Astrocyte (in vitro differentiated cells and primary cell): ENCODE results near the gene TCTA. TPM values are rescaled to one million over a fixed set of nuclear protein-coding genes. Genes with fewer than 3 reads are reported as not detected.
A peak's percentile ranks its signal among the peaks of the same experiment; 100 is the strongest.

Experiments used
- DNase-seq: peaks from one replicate; pipeline ENCODE4 v3.0.0-alpha.2; 2010; ENCODE audit warnings: low read depth
- FAIRE-seq: peaks from 2 replicates; lab custom pipeline; 2011; peaks lifted over from hg19 to GRCh38; lab: Jason Lieb, UNC
- H2AFZ ChIP-seq: 2 replicates; pipeline ENCODE4 v1.6.0; 2012; ENCODE audit warnings: low read depth, low read length, inconsistent platforms
- H3K27ac ChIP-seq: 2 replicates; pipeline ENCODE4 v1.5.1; 2011; ENCODE audit warnings: low read depth, low read length, inconsistent platforms
- H3K27me3 ChIP-seq: 2 replicates; pipeline ENCODE4 v1.6.0; 2011; ENCODE audit warnings: low read length, inconsistent platforms; ENCODE audit not compliant: insufficient read depth
- H3K36me3 ChIP-seq: 2 replicates; pipeline ENCODE4 v1.5.1; 2011; ENCODE audit warnings: low read length, inconsistent platforms; ENCODE audit not compliant: insufficient read depth
- H3K4me1 ChIP-seq: 2 replicates; pipeline ENCODE4 v1.5.1; 2011; ENCODE audit warnings: low read length, inconsistent platforms; ENCODE audit not compliant: insufficient read depth
- H3K4me2 ChIP-seq: 2 replicates; pipeline ENCODE4 v1.6.0; 2012; ENCODE audit warnings: low read length, inconsistent platforms
- H3K4me3 ChIP-seq: 2 replicates; pipeline ENCODE4 v1.5.1; 2011; ENCODE audit warnings: low read depth, mild to moderate bottlenecking, low read length, inconsistent platforms; ENCODE audit not compliant: insufficient read depth
- H3K79me2 ChIP-seq: 2 replicates; pipeline ENCODE4 v1.6.0; 2012; ENCODE audit warnings: mild to moderate bottlenecking, low read length, inconsistent platforms; ENCODE audit not compliant: insufficient read depth
- H3K9ac ChIP-seq: 2 replicates; pipeline ENCODE4 v1.6.0; 2012; ENCODE audit warnings: mild to moderate bottlenecking, low read length, inconsistent platforms
- H3K9me3 ChIP-seq: 2 replicates; pipeline ENCODE4 v1.5.1; 2012; ENCODE audit warnings: low read depth, mild to moderate bottlenecking, low read length, inconsistent platforms; ENCODE audit not compliant: insufficient read depth
- H4K20me1 ChIP-seq: 2 replicates; pipeline ENCODE4 v1.6.0; 2012; ENCODE audit warnings: low read length, inconsistent platforms; ENCODE audit not compliant: insufficient read depth
- H3K27ac Mint-ChIP-seq: one replicate; pipeline ENCODE4 v1.8.0; 2021; ENCODE audit warnings: mild to moderate bottlenecking, mixed read lengths; ENCODE audit not compliant: unreplicated experiment
- H3K27me3 Mint-ChIP-seq: one replicate; pipeline ENCODE4 v1.8.0; 2021; ENCODE audit warnings: low read depth, mixed read lengths; ENCODE audit not compliant: unreplicated experiment
- H3K36me3 Mint-ChIP-seq: one replicate; pipeline ENCODE4 v1.8.0; 2021; ENCODE audit warnings: low read depth, mixed read lengths; ENCODE audit not compliant: unreplicated experiment
- H3K4me1 Mint-ChIP-seq: one replicate; pipeline ENCODE4 v1.8.0; 2021; ENCODE audit warnings: low read depth, mixed read lengths; ENCODE audit not compliant: unreplicated experiment
- H3K4me3 Mint-ChIP-seq: one replicate; pipeline ENCODE4 v1.8.0; 2021; ENCODE audit warnings: mild to moderate bottlenecking, moderate library complexity, mixed read lengths; ENCODE audit not compliant: unreplicated experiment
- H3K9me3 Mint-ChIP-seq: one replicate; pipeline ENCODE4 v1.8.0; 2021; ENCODE audit warnings: mild to moderate bottlenecking, mixed read lengths; ENCODE audit not compliant: unreplicated experiment
- CTCF ChIP-seq: IDR thresholded peaks from 2 replicates; pipeline ENCODE4 v1.5.1; 2011; ENCODE audit warnings: low read depth, mild to moderate bottlenecking, inconsistent platforms, low read length, moderate library complexity; ENCODE audit not compliant: insufficient read depth
- EZH2 ChIP-seq: IDR thresholded peaks from 2 replicates; pipeline ENCODE4 v1.6.1; 2012; ENCODE audit warnings: mild to moderate bottlenecking, low read length, inconsistent platforms; ENCODE audit not compliant: insufficient read depth
- total RNA-seq: library from RNA; stranded (reverse); gene quantifications from 2 replicates; pipeline ENCODE4 v1.2.1, GENCODE V29; 2021

The TCTA gene
- total RNA-seq, 1 donor from 2014 or later = 15.3 TPM

GRCh38 chr3:49410846-49411534, 1.2 kb upstream of the TCTA start:
- Histone ChIP-seq H4K20me1 (peaks cover 52% of the 10 kb centered on the region), H3K27me3 (no peaks in the 10 kb centered on the region), H3K4me3 (peak overlapping the region; percentile 99), H3K27ac (peak overlapping the region; percentile 96), H3K4me2 (peak overlapping the region; percentile 92), H3K4me1 (peaks cover 29% of the 10 kb centered on the region), H3K9ac (peak overlapping the region; percentile 94), H2AFZ (no peak overlapping the region), H3K36me3 (no peaks in the 10 kb centered on the region), H3K9me3 (no peaks in the 10 kb centered on the region), H3K79me2 (peaks cover 84% of the 10 kb centered on the region)
- FAIRE-seq = no peak
- TF ChIP-seq CTCF = no peak
- TF ChIP-seq EZH2 = no peak
- Mint-ChIP-seq H3K9me3 (no peaks in the 10 kb centered on the region), H3K4me3 (peak overlapping the region; percentile 98), H3K36me3 (peaks cover 15% of the 10 kb centered on the region), H3K27ac (peak overlapping the region; percentile 96), H3K27me3 (no peaks in the 10 kb centered on the region), H3K4me1 (peaks cover 19% of the 10 kb centered on the region)
- no peak for DNase-seq

GRCh38 chr3:49411535-49411967, 672 bp upstream of the TCTA start:
- Histone ChIP-seq H3K27ac (peak overlapping the region; percentile 96), H2AFZ (peak overlapping the region; percentile 72), H3K36me3 (no peaks in the 10 kb centered on the region), H3K9ac (peak overlapping the region; percentile 94), H3K9me3 (no peaks in the 10 kb centered on the region), H3K79me2 (peaks cover 79% of the 10 kb centered on the region), H3K4me3 (peak overlapping the region; percentile 99), H3K4me2 (peak overlapping the region; percentile 92), H3K27me3 (no peaks in the 10 kb centered on the region), H4K20me1 (peaks cover 49% of the 10 kb centered on the region), H3K4me1 (peaks cover 29% of the 10 kb centered on the region)
- Mint-ChIP-seq H3K27ac (no peak overlapping the region), H3K27me3 (no peaks in the 10 kb centered on the region), H3K4me3 (peak overlapping the region; percentile 98), H3K4me1 (peaks cover 21% of the 10 kb centered on the region), H3K36me3 (peaks cover 18% of the 10 kb centered on the region), H3K9me3 (no peaks in the 10 kb centered on the region)
- TF ChIP-seq CTCF = no peak
- TF ChIP-seq EZH2 = no peak
- DNase-seq (no peak), FAIRE-seq (no peak)
